ENCODE data around the gene RIIAD1.

Gene RIIAD1

GRCh38 chr1:151703813-151704212 lies 17.5 kb upstream of the RIIAD1 start:
- DNase-seq (ENCODE audit: low spot score), result no peak
- TF ChIP-seq, protein P1, sequence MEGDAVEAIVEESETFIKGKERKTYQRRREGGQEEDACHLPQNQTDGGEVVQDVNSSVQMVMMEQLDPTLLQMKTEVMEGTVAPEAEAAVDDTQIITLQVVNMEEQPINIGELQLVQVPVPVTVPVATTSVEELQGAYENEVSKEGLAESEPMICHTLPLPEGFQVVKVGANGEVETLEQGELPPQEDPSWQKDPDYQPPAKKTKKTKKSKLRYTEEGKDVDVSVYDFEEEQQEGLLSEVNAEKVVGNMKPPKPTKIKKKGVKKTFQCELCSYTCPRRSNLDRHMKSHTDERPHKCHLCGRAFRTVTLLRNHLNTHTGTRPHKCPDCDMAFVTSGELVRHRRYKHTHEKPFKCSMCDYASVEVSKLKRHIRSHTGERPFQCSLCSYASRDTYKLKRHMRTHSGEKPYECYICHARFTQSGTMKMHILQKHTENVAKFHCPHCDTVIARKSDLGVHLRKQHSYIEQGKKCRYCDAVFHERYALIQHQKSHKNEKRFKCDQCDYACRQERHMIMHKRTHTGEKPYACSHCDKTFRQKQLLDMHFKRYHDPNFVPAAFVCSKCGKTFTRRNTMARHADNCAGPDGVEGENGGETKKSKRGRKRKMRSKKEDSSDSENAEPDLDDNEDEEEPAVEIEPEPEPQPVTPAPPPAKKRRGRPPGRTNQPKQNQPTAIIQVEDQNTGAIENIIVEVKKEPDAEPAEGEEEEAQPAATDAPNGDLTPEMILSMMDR (IDR thresholded peaks at IDR 0.05; ENCODE audit: borderline replicate concordance, control extremely low read depth, extremely low read depth, insufficient read depth, missing control alignments), result no peak
- in situ Hi-C loops (cut with MboI; ENCODE audit: low sequenced_read_pairs, unreplicated experiment), result no loop called here

- TF ChIP-seq, protein P1 (IDR thresholded peaks at IDR 0.05; ENCODE audit: borderline replicate concordance, control extremely low read depth, extremely low read depth, insufficient read depth, missing control alignments), result no peak
- DNase-seq (ENCODE audit: low spot score), result no peak
- in situ Hi-C loops (cut with MboI; ENCODE audit: low sequenced_read_pairs, unreplicated experiment), result no loop called here
Observed at GRCh38 chr1:151704246-151704645, 17.1 kb upstream of the RIIAD1 start.

DNA sequence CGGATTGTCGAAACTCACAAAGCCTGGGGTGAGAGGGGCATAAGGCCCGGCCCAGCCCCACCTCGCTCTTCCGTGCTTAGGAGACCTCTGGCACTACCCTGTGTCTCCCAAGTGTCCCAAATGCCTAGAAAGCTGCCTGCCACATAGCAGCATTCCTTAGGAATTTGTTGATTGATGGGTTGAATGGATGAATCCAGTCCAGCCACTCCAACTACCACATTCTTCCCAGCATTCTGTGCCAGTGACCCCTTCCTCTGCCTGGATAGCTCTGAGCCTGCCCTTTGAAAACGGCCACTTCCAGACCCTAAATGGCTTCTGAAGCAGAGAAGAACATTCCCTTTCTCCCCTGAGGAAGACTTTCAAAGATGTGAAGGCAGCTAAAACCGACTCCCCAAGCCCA lies 16.2 kb upstream of the RIIAD1 start:
- TF ChIP-seq, protein P1 (IDR thresholded peaks at IDR 0.05; ENCODE audit: borderline replicate concordance, control extremely low read depth, extremely low read depth, insufficient read depth, missing control alignments), result no peak

DNA sequence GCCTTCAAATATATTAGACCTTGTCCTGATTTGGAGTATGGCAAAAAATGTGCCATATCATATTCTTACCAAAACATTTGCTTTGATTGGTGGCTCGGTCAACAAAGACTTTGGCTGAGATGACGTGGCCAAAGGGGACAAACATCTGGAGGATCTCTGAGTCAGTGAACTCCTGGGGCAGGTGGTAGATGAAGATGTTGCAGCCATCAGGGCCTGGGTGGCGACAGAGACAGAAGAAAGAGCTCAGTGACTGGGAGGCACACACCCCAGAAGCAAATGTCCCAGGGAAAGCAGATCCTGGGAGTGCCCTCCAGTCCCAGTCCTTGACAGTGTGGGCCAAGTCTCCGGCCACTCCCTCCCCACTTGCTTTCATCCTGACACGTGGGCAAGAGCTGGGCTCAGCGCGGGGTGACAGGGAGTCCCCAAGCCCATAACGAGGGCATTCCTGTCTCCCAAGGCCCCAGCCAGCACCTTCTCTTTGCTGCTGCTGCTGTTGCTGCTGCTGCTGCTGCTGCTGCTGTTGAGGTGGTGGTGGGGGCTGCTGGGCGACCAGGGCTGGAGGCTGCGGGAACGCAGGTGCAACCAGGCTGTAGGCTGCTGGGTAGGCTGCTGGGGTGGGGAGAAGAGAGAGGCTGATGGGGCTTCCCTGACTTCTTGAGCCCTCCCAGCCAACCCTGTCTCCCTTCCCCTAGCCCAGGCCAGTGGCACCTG lies 15.4 kb upstream of the RIIAD1 start:
- TF ChIP-seq, protein P1 (IDR thresholded peaks at IDR 0.05; ENCODE audit: borderline replicate concordance, control extremely low read depth, extremely low read depth, insufficient read depth, missing control alignments), result no peak
- no peak for DNase-seq (ENCODE audit: low spot score)
- in situ Hi-C loops (cut with MboI; ENCODE audit: low sequenced_read_pairs, unreplicated experiment), result no loop called here

More for the DNA sequence above, 16.2 kb upstream of the RIIAD1 start:
- in situ Hi-C loops (cut with MboI; ENCODE audit: low sequenced_read_pairs, unreplicated experiment), result no loop called here
- DNase-seq (ENCODE audit: low spot score), result no peak

DNA sequence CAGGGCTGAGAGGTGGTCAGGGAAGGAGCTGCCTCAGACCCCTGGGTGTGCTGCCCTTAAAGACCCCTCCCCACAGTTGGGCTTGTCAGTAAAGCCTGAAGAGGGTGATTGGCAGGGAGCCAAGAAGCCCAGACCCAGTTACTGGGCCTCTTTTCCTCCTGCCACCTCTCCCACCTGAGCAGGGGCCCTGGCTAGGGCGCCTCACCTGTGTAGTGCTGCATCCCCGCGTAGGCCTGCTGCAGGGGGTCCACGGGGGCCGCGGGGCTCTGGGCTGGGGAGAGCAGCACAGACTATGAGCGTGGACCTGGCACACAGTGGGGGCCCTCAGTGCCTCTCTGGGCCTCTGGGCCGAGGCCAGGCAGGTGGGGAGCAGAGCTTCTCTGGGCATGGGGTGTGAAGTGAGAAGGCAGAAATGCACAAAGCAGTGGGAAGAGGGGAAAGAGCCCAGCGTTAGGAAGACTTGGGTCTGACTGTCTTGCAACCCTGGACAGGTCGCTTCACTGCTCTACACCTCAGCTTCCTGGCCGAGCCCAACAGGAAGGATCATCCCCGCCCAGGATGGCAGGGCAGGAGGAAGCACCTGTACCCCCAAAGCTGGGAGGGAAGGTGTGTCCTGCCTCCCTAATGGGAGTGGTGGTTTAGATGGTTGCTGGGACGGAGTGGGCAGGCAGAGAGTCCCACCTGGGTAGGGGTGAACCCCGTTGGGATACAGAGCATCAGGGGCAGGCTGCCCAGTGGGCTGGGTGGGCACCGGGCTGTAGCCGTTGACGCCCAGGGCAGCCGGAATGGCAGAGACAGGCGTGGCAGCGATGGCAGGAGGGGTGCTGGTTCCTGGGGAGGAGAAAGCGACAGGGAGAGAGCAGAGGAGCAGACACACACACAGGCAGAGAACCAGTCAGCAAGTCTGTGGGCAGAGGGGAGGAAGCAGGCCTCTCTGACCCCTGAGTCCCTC lies 14.6 kb upstream of the RIIAD1 start:
- in situ Hi-C loops (cut with MboI; ENCODE audit: low sequenced_read_pairs, unreplicated experiment), result no loop called here
- no peak for DNase-seq (ENCODE audit: low spot score)
- TF ChIP-seq, protein P1 (IDR thresholded peaks at IDR 0.05; ENCODE audit: borderline replicate concordance, control extremely low read depth, extremely low read depth, insufficient read depth, missing control alignments), result no peak

DNA sequence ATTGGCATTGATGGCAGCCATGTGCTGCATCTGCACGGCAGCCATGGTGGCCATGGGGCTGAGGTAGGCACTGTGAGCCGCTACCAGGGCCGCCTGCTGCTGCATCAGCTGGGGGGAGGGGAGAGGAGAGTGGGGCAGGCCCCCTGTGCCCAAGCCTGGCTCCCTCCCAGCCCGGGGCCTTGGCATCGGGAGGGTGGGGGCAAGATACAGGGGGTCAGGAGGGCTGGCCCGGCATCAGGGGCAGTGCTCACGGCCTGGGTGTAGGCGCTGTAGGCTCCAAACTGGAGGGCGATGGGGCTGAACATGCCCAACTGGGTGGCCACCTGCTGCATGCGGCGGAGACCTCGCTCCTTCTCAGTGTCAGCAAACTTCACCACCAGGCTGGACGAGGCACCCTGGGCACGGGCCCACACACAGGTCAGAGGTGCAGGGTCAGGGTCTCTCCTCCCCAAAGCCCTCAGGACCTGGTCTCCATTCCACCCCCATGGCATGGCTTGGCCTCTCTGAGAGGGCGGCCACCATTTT lies 13.7 kb upstream of the RIIAD1 start:
- TF ChIP-seq, protein P1 (IDR thresholded peaks at IDR 0.05; ENCODE audit: borderline replicate concordance, control extremely low read depth, extremely low read depth, insufficient read depth, missing control alignments), result no peak
- in situ Hi-C loops (cut with MboI; ENCODE audit: low sequenced_read_pairs, unreplicated experiment), result no loop called here
- DNase-seq (ENCODE audit: low spot score), result no peak

Measured in GM13976 (cell line).